Stimulated activated CD8-positive, alpha-beta memory T cell treated with anti-CD3 and anti-CD28 coated beads, Interleukin-7, amount 100 ng/mL, for 4 hours (primary cell): ENCODE data around the gene STARD3.

ENCODE experiments used
- DNase-seq, 2 donors: peaks; one replicate each; pipeline ENCODE4 v3.0.0-alpha.2; 2020; ENCODE audit warnings: low read depth in 2 of 2

STARD3 gene

DNA sequence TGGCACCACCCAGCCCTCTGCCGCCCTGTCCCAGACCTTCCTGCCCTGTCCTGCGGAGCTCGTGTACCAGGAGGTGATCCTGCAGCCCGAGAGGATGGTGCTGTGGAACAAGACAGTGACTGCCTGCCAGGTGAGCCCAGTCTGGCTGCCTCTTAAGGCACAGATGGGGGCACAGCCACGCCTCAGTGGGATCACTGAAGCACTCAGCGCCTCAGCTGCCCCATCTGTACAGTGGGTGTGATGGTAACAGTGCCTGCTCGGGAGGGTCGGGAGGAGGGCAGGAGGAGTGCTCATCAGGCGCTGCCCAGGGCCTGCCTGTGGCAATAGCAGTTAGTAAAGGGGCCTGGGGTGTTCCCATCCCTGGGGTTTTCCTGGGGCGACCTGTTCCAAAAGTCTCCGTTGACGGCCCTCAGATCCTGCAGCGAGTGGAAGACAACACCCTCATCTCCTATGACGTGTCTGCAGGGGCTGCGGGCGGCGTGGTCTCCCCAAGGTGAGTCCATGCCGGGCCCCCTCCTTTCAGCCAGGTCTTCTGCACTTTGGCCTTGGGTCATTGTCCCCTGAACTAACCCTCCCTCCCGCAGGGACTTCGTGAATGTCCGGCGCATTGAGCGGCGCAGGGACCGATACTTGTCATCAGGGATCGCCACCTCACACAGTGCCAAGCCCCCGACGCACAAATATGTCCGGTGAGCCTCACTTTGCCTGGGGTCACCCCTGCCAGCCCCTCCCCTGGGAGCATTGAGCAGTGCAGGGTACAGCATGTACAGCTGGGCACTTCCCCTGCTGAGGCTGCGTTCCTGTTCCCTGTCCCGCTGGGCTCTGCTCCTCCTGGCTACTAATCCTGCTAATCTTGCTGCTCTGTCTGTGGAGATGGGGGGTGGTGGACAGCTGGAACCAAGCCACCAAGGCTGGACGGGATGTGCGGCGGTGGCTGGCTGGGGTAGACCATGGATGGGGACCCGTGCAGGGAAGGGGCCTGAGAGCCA, 23.7 kb downstream of the STARD3 start:
- no peak for DNase-seq

DNA sequence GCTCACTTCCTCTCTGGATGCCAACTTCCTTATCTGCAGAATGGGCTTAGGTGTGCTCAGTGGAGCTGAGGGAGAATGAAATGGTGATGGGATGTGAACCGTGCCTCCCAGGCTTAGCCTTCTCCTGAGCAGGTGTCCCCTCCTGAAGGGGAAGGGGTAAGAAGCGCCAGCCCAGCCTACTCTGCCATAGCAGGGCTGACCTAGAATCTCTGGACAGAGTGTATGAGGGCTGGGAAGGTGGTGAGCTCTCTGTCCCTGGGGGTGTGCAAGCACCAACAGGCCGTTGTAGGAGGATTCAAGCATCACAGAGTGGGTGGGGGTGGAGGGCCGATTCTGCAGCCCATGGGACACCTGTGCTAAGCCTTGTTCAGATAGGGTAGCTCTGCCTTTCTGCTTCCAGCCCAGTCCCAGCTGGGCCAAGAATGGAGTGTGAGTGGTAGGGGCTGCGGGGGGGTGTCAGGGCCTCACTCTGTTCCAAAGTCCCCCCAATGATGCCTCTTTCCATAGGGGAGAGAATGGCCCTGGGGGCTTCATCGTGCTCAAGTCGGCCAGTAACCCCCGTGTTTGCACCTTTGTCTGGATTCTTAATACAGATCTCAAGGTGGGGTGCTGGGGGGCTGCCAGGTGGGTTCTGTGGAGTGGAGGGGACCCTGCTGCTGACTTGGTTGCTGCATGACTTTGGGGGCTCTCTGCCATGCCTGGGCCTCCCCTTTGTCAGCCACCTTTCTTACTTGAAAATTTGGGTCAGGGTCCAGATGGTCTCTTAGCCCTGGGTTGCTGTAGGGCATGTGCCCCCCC, 25.0 kb downstream of the STARD3 start:
- no peak for DNase-seq

DNA sequence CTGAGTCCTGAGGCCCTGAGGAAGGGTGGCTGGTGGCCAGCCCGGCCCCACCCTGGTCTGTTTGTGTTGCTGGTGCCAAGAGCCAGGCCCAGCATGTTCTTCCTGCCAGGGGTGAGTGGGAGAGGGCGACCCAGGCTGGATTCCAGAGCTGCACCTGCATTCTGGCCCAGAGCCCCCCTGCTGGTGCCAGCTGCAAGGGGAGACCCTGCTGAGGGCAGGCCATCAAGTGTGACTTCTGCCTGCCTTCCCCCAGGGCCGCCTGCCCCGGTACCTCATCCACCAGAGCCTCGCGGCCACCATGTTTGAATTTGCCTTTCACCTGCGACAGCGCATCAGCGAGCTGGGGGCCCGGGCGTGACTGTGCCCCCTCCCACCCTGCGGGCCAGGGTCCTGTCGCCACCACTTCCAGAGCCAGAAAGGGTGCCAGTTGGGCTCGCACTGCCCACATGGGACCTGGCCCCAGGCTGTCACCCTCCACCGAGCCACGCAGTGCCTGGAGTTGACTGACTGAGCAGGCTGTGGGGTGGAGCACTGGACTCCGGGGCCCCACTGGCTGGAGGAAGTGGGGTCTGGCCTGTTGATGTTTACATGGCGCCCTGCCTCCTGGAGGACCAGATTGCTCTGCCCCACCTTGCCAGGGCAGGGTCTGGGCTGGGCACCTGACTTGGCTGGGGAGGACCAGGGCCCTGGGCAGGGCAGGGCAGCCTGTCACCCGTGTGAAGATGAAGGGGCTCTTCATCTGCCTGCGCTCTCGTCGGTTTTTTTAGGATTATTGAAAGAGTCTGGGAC, 25.8 kb downstream of the STARD3 start:
- no peak for DNase-seq

DNA sequence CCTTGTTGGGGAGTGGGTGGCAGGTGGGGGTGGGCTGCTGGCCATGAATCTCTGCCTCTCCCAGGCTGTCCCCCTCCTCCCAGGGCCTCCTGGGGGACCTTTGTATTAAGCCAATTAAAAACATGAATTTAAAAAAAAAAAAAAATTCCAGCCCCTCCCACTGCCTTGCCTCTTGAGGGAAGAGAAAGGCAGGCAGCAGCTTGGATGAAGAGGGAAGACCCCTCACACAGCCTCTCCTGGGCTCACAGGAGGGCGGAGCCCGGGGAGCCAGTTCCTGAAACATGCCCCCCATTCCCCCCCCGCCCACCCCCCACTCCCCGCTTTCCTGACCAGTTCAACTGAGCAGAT, 26.4 kb downstream of the STARD3 start:
- no peak for DNase-seq

DNA sequence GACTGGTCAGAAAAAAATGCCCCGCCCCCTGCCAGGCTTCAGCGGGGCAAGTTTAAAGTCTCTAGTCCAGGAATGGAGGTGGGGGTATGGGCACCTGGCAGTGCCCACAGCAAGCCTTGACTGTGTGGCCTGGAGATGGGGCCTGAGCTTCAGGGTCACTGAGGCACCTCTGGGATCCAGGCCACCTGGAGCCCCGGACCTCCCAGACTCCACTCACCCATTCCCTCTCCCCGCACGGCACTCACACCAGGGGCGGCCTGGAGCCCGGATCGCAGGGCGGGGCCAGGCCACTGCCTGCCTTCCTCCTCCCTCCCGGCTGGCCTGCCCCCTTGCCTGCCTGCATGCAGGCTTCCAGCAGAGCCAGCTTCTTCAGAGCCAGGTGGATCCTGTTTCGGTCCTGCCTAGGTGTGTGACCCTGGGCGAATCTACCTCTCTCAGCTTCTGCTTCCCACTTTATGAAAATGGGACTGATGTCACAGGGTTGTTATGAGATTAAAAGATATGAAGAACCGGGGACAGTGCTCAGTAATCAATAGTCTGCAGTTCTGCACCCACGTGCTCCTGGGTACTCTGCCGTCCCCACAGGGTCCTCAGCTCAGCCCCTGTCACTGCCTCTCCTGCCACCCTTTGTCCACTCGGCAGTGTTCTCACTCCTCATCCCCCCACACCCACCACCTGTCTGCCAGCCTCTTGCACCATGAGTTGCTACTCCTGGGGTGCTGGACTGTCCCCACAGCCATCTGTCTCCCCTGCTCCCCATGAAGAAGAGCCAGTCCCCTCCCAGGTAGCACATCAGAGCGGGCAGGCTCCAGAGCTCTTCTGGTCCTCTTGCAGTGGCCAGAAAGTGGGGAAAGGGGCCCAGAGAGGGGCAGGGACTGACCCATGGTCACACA, 27.0 kb downstream of the STARD3 start:
- DNase-seq, result no peak

DNA sequence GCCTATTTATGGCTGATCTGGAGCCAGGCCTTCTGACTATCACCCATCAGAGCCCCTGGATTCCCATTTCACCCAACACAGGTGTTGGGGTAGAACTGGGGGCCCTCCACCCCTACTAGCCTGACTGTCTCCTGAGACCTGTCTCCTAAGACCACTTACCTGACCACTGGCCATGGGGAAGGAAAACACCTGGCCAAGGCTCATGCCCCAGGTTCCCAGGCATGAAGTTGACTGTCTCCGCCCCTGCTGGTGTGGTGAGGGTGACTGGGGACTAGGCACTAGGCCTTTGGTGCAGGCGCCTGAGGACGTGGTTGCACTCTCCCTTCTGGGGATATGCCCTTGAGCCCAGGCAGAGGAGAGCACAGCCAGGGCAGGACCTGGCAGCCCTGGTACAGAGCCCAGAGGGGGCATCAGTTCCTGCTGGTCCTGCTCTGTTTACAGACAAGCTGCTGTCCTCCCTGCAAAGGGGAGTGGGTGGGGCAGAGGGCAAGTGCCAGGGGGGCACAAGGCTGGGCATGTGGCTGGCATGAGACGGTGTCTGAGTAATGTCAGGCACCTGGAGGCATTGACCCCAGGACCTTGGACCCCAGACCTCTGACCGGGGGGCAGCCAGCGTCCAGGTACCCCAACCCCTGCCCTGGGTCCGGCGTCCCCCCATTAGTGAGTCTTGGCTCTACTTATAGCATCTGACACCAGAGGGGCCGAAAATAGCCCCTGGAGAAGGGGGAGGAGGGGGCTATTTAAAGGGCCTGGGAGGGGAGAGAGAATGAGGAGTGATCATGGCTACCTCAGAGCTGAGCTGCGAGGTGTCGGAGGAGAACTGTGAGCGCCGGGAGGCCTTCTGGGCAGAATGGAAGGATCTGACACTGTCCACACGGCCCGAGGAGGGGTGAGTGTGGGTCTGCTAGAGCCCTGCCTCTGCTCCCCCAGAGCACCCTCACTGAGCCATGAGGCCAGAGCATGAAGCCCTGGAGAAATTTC, 27.9 kb downstream of the STARD3 start, which contains the start of gene TCAP:
TSS of gene TCAP (plus strand) at position 769 of the 981 bp plus-strand sequence. CDS start at position 780, 11 bp downstream.
- DNase-seq, result no peak

DNA sequence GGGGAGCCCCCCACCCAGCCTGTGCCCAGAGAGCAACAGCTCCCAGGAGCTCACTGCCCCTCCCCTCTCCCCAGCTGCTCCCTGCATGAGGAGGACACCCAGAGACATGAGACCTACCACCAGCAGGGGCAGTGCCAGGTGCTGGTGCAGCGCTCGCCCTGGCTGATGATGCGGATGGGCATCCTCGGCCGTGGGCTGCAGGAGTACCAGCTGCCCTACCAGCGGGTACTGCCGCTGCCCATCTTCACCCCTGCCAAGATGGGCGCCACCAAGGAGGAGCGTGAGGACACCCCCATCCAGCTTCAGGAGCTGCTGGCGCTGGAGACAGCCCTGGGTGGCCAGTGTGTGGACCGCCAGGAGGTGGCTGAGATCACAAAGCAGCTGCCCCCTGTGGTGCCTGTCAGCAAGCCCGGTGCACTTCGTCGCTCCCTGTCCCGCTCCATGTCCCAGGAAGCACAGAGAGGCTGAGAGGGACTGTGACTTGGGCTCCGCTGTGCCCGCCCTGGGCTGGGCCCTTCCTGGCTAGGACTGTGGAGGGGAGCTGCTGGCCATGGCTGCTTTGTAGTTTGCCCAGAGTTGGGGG, 28.8 kb downstream of the STARD3 start:
- no peak for DNase-seq

DNA sequence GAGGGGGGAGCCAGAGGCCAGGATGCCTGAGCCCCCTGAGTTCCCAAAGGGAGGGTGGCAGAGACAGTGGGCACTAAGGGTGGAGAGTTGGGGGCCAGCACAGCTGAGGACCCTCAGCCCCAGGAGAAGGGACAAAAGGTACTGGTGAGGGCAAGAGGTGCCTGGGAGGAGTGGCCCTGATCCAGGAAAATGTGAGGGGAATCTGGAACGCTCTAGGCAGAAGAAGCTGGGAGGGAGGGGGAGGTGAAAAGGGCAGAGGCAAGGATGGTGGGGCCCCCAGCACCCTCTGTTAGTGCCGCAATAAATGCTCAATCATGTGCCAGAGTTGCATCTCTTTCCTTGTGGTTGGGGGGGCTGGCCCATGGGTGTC, 29.3 kb downstream of the STARD3 start:
- no peak for DNase-seq

DNA sequence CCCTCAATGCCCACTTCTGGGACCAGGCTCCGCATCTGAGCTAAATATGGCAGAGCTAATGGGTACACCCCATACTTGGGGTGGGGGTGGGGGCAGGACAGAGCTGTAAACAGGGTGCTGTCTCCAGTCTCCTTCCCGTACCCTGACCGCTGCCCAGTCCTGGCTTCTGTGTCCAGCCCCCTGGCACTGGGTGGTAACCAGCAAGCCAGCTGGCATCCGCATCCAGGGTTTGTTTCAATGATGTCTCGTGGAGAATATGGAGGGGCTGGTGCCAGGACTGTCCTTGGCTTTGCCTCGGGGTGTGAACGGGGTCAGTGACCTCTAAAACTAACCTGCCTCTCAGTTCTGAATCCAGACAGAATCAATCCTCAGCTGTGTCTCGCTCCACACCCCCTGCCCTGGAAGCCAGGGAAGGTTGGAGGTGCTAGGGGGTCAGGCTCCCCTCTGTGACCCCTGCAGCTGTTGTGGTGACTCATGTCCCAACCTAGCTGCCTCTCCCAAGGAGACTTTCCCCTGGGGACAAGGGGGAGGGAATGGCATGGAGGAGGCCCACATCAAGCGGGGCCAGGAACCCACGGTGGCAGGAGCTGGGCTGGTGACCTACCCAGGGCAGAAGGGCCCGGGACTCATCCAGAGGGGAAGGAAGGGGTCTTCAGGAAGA, 29.8 kb downstream of the STARD3 start:
- DNase-seq, result no peak

DNA sequence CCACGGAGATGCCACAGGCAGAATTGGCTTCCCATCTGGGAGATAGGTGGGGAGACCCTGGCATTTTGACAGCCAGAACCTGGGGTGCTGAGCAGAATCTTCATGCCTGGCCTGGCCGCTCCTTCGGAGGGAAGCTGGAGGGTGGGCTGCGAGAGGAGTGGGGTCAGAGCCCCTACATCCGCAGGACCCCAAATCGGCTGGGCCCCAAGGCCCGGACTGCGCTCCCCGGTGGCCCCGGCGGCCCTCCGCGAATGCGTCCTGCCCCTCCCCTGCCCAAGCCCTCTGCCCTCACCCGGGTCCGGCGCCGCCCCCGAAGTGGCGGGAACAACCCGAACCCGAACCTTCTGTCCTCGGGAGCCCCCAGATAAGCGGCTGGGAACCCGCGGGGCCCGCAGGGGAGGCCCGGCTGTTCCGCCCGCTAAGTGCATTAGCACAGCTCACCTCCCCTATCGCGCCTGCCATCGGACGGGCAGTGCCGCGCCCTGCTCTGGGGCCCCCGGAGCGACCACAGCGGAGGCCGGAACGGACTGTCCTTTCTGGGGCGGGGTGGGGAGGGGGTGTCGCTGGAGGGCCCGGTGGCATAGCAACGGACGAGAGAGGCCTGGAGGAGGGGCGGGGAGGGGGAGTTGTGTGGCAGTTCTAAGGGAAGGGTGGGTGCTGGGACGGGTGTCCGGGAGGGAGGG, 30.5 kb downstream of the STARD3 start:
- DNase-seq, result no peak

DNA sequence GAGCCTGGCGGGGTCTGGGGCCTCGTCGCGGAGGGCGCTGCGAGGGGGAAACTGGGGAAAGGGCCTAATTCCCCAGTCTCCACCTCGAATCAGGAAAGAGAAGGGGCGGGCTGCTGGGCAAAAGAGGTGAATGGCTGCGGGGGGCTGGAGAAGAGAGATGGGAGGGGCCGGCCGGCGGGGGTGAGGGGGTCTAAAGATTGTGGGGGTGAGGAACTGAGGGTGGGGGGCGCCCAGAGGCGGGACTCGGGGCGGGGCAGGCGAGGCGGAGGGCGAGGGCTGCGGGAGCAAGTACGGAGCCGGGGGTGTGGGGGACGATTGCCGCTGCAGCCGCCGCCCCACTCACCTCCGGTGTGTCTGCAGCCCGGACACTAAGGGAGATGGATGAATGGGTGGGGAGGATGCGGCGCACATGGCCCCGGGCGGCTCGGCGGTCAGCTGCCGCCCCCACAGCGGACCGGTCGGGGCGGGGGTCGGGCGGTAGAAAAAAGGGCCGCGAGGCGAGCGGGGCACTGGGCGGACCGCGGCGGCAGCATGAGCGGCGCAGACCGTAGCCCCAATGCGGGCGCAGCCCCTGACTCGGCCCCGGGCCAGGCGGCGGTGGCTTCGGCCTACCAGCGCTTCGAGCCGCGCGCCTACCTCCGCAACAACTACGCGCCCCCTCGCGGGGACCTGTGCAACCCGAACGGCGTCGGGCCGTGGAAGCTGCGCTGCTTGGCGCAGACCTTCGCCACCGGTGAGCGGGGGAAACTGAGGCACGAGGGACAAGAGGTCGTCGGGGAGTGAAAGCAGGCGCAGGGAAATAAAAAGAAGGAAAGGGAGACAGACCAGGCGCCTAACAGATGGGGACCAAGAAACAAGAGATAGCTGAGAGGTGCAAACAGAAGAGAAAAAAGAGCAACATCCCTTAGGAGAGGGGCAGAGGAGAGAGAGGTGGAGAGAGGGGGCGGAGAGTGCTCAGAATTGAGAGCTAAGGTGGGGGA, 31.3 kb downstream of the STARD3 start, which contains the start of gene PNMT:
TSS of gene PNMT (plus strand) at position 509 of the 980 bp plus-strand sequence. CDS start at position 532, 23 bp downstream.
- peak in 1 of 2 donors; percentile 40 for DNase-seq

DNA sequence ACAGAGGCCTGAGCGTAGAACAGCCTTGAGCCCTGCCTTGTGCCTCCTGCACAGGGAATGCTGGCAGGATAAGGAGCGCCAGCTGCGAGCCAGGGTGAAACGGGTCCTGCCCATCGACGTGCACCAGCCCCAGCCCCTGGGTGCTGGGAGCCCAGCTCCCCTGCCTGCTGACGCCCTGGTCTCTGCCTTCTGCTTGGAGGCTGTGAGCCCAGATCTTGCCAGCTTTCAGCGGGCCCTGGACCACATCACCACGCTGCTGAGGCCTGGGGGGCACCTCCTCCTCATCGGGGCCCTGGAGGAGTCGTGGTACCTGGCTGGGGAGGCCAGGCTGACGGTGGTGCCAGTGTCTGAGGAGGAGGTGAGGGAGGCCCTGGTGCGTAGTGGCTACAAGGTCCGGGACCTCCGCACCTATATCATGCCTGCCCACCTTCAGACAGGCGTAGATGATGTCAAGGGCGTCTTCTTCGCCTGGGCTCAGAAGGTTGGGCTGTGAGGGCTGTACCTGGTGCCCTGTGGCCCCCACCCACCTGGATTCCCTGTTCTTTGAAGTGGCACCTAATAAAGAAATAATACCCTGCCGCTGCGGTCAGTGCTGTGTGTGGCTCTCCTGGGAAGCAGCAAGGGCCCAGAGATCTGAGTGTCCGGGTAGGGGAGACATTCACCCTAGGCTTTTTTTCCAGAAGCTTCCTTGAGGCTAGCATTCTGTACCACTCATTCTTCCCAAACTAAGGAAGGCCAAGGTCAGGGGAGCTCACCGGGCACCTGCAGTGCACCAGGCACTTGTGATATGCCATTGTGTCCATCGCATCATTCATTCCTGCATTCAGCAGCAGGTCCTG, 33.2 kb downstream of the STARD3 start:
- DNase-seq, result no peak

DNA sequence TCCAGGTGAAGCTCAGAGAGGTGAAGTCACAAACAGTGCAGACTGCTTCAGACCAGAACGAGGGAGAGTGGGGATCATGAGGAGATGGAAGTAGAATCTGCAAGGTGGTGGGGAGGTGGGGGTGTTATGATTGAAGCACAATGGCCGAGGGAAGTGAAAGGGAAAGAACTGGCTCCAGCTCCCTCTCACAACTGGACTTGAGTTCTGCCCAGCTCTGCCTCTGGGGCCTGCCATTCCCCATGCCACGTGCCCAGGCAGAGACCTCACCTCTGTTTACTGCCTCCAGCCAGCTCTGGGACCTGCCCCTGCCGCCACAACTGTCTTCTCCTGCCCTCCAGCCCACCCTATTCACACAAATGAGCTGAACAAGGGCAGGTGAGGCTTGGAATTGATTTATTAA, 33.8 kb downstream of the STARD3 start:
- DNase-seq, result no peak

DNA sequence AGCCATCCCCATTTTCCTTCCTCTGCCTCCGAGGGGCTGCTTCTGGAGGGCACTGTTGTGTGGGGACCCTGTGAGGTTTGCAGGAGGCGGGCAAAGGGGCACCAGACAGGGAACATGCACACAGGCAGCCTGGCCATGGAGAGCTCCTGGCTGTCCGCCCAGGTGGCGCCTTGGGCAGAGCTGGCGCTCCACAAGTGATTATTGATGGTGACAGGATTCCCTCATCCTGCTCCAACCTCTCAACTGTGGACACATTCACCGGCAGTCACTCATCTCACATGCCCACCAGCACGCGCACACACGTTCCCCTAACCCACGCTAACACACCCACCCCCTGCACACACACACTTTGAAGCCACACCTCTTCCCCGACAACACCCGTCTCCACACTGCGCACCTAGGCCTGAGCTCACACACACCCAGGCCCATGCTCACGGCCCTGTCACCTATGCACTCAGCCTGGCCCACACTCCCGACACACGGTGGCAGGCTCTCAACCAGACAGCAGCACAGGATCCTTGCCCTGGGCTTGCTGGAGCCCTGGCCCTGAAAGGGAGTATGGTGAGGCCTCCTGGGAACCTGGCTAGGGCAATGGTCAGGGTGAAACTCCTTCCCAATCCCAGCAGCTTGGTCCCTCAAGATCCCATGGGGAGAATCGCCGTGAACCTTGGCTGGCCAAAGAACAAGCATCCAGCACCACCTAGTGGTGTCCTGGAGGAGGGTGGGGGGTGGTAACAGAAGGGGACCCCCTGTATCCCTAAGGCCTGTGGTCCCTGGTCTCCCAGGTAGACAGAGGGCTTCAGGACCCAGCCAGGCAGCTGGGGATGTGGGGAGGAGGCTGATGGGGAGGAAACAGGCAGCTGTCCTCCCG, 34.9 kb downstream of the STARD3 start:
- no peak for DNase-seq
